Ovary (tissue), 3 donors: ENCODE data around the gene ESX1.

ENCODE experiments used
- CTCF ChIP-seq, 3 donors: fragments of 450-650 bp in 2 of 3; fragments of 200-600 bp in 1 of 3; IDR thresholded peaks; one replicate each; pipeline versions ENCODE4 v1.5.1 to v1.8.0; 2016 to 2022; ENCODE audit warnings: antibody characterized with exemption in 3 of 3, mild to moderate bottlenecking in 1 of 3
- POLR2A ChIP-seq: fragments of 450-650 bp; IDR thresholded peaks from one replicate; pipeline ENCODE4 v1.6.1; 2017; ENCODE audit warnings: antibody characterized with exemption, mild to moderate bottlenecking, moderate library complexity
- donor health status: DM: no; HTN: no; CAD: no.

GRCh38 chrX:104281564-104281963, 26.8 kb upstream of the ESX1 start:
- TF ChIP-seq POLR2A (no peak), CTCF (IDR thresholded peaks at IDR 0.05) (no peak)
